Panc1 (cell line): ENCODE results near the gene FTSJ1. TPM values are rescaled to one million over a fixed set of nuclear protein-coding genes. Genes with fewer than 3 reads are reported as not detected.

Experiments
- ATAC-seq: fragments of 200-7000 bp; cut with Tn5 transposase; 2 replicates; pipeline ENCODE4 v1.9.1; 2020; ENCODE audit warnings: mild to moderate bottlenecking, moderate library complexity
- BruUV-seq: library from RNA; stranded (reverse); fragments of 400-500 nt; replicated peaks from 2 replicates; lab custom pipeline; 2021; lab: Mats Ljungman, UMichigan
- CTCF ChIA-PET: fragments of 300-600 bp; sonication (Branson Sonifier 250); formaldehyde crosslinking; loops from one replicate; lab custom pipeline; 2022; ENCODE audit warnings: antibody characterized with exemption; lab: Charles Lee
- POLR2A ChIA-PET: fragments of 300-600 bp; sonication (Branson Sonifier 250); formaldehyde crosslinking; loops from one replicate; lab custom pipeline; 2022; ENCODE audit warnings: antibody characterized with exemption; lab: Charles Lee
- DNase-seq: peaks from one replicate; pipeline ENCODE4 v3.0.0-alpha.2; 2010; ENCODE audit warnings: low read depth, low spot score
- H3K27ac ChIP-seq: 2 replicates; pipeline ENCODE4 v1.5.1; 2011; ENCODE audit warnings: mild to moderate bottlenecking, low read length, inconsistent platforms
- H3K27me3 ChIP-seq: fragments of 200-500 bp; sonication (Bioruptor generic); 2 replicates; pipeline ENCODE4 v1.6.0; 2014; ENCODE audit warnings: low read length, inconsistent platforms; ENCODE audit not compliant: control insufficient read depth, insufficient read depth
- H3K36me3 ChIP-seq: fragments of 200-500 bp; sonication (Bioruptor generic); 2 replicates; pipeline ENCODE4 v1.5.1; 2014; ENCODE audit warnings: inconsistent platforms, mild to moderate bottlenecking, low read length, moderate library complexity; ENCODE audit not compliant: control insufficient read depth, insufficient read depth
- H3K4me1 ChIP-seq: 2 replicates; pipeline ENCODE4 v1.5.1; 2011; ENCODE audit warnings: inconsistent platforms, mild to moderate bottlenecking, low read length, moderate library complexity; ENCODE audit not compliant: control insufficient read depth, insufficient read depth
- H3K4me3 ChIP-seq, 2 experiments: 2 replicates each; pipeline ENCODE4 v1.5.1; 2011 to 2012; ENCODE audit warnings: low read depth in 2 of 2, low read length in 2 of 2, mild to moderate bottlenecking in 2 of 2, inconsistent platforms in 1 of 2, moderate library complexity in 1 of 2
- H3K9me3 ChIP-seq: fragments of 200-500 bp; sonication (Bioruptor generic); 2 replicates; pipeline ENCODE4 v1.5.1; 2014; ENCODE audit warnings: low read depth, mild to moderate bottlenecking, inconsistent platforms, low read length, moderate library complexity; ENCODE audit not compliant: control insufficient read depth, insufficient read depth
- CTCF ChIP-seq: fragments of 450-650 bp; IDR thresholded peaks from 2 replicates; pipeline ENCODE4 v1.5.1; 2017; ENCODE audit warnings: mild to moderate bottlenecking
- POLR2AphosphoS5 ChIP-seq: IDR thresholded peaks from 2 replicates; pipeline ENCODE4 v1.6.1; 2012; ENCODE audit warnings: mild to moderate bottlenecking, low read depth, low read length, moderate library complexity
- REST ChIP-seq, 2 experiments: IDR thresholded peaks; 2 replicates each; pipeline ENCODE4 v1.6.1; 2011 to 2012; ENCODE audit warnings: low read depth in 2 of 2, control low read depth in 1 of 2, low read length in 1 of 2, mild to moderate bottlenecking in 1 of 2, moderate library complexity in 1 of 2; ENCODE audit not compliant: insufficient read depth in 1 of 2
- SIN3A ChIP-seq: IDR thresholded peaks from 2 replicates; pipeline ENCODE4 v1.6.1; 2012; ENCODE audit warnings: low read depth, mild to moderate bottlenecking, low read length, moderate library complexity, borderline replicate concordance; ENCODE audit not compliant: insufficient read depth
- TCF7L2 ChIP-seq: IDR thresholded peaks from 2 replicates; pipeline ENCODE4 v1.6.1; 2011; ENCODE audit warnings: mild to moderate bottlenecking, low read depth, low read length, inconsistent platforms
- in situ Hi-C: cut with HindIII; loops from 2 replicates; pipeline ENCODE4 v1.10.0; 2016; ENCODE audit warnings: low sequenced_read_pairs, low pct_unique_long_range_greater_than_20kb
- intact Hi-C: fragments of 100-400 bp; cut with micrococcal nuclease; formaldehyde crosslinking; loops from one replicate; pipeline ENCODE4 v1.10.0; 2022; ENCODE audit not compliant: unreplicated experiment
- total RNA-seq: library from RNA; stranded (reverse); gene quantifications from one replicate; pipeline ENCODE4 v1.2.1, GENCODE V29; 2021; ENCODE audit not compliant: unreplicated experiment

The FTSJ1 gene
- total RNA-seq, 1 experiment from 2014 or later, result 43.1 TPM

- in situ Hi-C loops (no loop called here), intact Hi-C loops (no loop called here)
- TF ChIP-seq POLR2AphosphoS5, result no peak
- TF ChIP-seq CTCF, result no peak
- no peak for TF ChIP-seq SIN3A
- TF ChIP-seq TCF7L2, result no peak
- no peak for TF ChIP-seq REST (IDR thresholded peaks at IDR 0.05; ENCODE audit: insufficient read depth in 1 of 2, low read depth in 2 of 2, low read length in 1 of 2)
- Histone ChIP-seq H3K4me3 (no peak overlapping the region), H3K27me3 (no peaks in the 10 kb centered on the region), H3K27ac (no peak overlapping the region), H3K9me3 (no peaks in the 10 kb centered on the region), H3K4me1 (no peaks in the 10 kb centered on the region), H3K36me3 (no peaks in the 10 kb centered on the region)
- DNase-seq (no peak), ATAC-seq (no peak)
- BruUV-seq, result no TSS peak
- ChIA-PET CTCF (no interaction called here), POLR2A (no interaction called here)
These were observed 36.5 kb downstream of the FTSJ1 start for GRCh38 chrX:48512371-48512935.

GRCh38 chrX:48513670-48514069 lies 37.7 kb downstream of the FTSJ1 start:
- no peak for DNase-seq
- H3K4me3 ChIP-seq, result no peak overlapping the region
- ATAC-seq, result no peak
- no peaks in the 10 kb centered on the region for H3K9me3 ChIP-seq
- ChIA-PET POLR2A (no interaction called here), CTCF (no interaction called here)
- TF ChIP-seq REST (IDR thresholded peaks at IDR 0.05; ENCODE audit: insufficient read depth in 1 of 2, low read depth in 2 of 2, low read length in 1 of 2), result no peak
- no peak for TF ChIP-seq SIN3A
- no peak for TF ChIP-seq TCF7L2
- no peak for TF ChIP-seq CTCF
- TF ChIP-seq POLR2AphosphoS5, result no peak
- no peaks in the 10 kb centered on the region for H3K27me3 ChIP-seq
- no TSS peak for BruUV-seq
- intact Hi-C loops, result no loop called here
- H3K4me1 ChIP-seq, result no peaks in the 10 kb centered on the region
- in situ Hi-C loops, result no loop called here
- H3K27ac ChIP-seq, result no peak overlapping the region
- H3K36me3 ChIP-seq, result no peaks in the 10 kb centered on the region
